ENCODE measurements around the gene DNAH3.

DNA sequence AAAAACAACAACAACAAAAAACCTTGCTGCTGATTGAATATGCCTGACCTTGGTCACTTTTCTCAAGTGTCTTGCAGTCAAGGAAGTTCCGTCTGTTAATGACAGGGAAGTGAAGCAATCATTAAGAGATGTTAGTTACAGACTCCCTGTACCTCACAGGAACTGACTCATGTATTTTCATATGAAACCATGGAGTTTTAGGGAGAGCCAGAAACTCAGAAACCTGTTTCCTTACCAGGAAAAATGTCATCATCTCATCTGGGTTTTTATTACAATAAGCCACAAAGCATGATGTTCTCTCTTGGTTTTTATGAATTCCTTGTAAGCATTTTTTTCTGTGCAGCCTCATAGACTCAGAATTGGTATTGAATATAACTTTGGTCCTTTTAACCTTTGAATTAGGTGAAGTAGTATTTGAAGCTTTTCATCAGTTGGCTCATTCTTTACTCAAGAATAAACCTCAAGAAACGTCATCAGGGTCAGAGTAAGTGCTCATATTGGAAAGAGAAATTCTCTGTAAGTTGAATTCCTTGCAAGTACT, 239.8 kb downstream of the DNAH3 start:
- TF ChIP-seq, protein P1, sequence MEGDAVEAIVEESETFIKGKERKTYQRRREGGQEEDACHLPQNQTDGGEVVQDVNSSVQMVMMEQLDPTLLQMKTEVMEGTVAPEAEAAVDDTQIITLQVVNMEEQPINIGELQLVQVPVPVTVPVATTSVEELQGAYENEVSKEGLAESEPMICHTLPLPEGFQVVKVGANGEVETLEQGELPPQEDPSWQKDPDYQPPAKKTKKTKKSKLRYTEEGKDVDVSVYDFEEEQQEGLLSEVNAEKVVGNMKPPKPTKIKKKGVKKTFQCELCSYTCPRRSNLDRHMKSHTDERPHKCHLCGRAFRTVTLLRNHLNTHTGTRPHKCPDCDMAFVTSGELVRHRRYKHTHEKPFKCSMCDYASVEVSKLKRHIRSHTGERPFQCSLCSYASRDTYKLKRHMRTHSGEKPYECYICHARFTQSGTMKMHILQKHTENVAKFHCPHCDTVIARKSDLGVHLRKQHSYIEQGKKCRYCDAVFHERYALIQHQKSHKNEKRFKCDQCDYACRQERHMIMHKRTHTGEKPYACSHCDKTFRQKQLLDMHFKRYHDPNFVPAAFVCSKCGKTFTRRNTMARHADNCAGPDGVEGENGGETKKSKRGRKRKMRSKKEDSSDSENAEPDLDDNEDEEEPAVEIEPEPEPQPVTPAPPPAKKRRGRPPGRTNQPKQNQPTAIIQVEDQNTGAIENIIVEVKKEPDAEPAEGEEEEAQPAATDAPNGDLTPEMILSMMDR (IDR thresholded peaks at IDR 0.05), result no peak
- no peak for TF ChIP-seq POLR2A (IDR thresholded peaks at IDR 0.05)

All from testis (tissue), 2 donors.